ENCODE results near the gene TOLLIP.

- TF ChIP-seq POLR2A (IDR thresholded peaks at IDR 0.05; ENCODE audit: low read depth, low read length) (no peak), POLR2AphosphoS5 (IDR thresholded peaks at IDR 0.05; ENCODE audit: low read depth, low read length) (no peak)
Measured at GRCh38 chr11:1259561-1259960, 49.9 kb downstream of the TOLLIP start.
